HG02642 (cell line): Measurements from ENCODE around the gene PUDP.
"Not testable (repeated sequence)": the region's sequence is repeated elsewhere in the genome, so short reads cannot be mapped to it uniquely, and the experiment has no call there.

Experiments used
- ATAC-seq: cut with Tn5 transposase; IDR thresholded peaks from one replicate; pipeline ENCODE4 v1.9.1; 2021; ENCODE audit warnings: mild to moderate bottlenecking; ENCODE audit not compliant: unreplicated experiment, poor library complexity

The PUDP gene

DNA sequence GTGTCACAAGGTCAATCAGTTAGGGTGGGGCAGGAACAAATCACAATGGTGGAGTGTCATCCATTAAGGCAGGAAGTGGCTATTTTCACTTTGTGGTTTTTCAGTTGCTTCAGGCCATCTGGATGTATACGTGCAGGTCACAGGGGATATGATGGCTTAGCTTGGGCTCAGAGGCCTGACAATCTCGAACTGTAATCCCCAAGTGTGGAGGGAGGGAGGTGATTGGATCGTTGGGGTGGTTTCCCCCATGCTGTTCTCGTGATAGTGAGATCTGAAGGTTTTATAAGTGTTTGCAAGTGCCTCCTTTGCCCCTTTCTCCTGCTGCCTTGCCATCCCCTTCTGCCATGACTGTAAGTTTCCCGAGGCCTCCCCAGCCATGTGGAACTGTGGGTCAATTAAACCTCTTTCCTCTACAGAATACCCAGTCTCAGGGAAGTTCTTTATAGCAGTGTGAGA is 37.1 kb downstream of the PUDP start:
- ATAC-seq: peak; percentile 53

DNA sequence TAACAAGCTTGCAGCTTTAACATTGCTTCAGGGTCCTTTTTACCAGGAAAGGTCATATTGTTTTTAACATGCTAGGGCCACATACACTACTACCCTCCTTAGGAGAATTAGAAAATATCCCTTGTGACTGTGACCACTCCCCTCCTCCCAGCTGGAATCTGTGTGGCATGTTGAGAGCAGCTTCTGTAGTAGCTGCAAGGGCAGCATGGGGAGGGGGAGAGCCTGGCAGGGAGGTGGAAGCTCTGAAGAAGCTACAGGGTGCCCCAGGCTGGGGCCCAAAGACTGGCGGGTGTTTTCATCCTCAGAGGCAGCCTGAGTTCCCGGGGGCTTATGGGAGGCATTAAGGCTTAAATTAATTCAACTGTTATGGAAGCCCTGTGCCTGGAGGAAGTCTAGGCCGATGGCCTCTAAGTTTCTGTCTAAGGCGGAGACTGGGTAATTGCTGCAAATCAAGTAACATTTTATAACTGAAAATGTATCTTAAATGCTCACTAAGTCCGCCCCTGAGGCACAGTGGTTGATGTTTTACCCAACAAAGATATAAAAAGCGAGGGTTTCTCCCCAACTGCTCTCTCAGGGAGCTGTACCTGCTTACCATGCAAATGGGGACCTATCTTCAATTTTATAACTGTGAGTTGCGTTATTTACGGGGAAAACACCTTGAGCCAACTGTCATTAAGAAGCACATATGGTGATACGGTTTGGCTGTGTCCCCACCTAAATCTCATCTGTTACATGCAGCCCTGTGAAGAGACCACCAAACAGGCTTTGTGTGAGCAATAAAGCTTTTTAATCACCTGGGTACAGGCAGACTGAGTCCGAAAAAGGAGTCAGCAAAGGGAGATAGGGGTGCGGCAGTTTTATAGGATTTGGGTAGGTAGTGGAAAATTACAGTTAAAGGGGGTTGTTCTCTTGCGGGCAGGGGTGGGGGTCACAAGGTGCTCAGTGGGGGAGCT is 37.8 kb downstream of the PUDP start:
- ATAC-seq: peak; percentile 76

DNA sequence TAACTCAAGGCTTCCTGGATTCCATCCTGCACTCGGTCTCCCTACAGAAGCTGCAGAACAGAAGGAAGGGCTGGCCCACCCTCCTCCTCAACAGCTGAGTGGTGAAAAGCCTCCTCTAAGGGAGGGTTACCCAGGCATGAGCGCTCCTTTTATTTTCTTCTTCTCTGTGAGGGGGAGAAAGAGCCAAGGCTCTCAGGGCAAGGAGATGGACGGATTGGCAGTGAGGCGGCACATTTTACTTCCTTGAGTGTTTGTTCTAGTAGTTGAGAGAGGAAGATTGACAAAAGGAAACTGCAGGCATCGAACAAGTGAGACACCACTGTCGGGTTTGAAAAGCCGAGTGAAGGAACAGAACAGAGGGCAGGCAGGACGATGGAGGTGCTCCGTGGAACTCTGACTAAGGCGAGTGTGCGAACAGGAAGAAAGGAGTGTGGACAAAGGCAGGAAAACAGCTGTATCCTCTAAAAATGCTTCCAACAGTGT is 38.9 kb downstream of the PUDP start:
- ATAC-seq: no peak

DNA sequence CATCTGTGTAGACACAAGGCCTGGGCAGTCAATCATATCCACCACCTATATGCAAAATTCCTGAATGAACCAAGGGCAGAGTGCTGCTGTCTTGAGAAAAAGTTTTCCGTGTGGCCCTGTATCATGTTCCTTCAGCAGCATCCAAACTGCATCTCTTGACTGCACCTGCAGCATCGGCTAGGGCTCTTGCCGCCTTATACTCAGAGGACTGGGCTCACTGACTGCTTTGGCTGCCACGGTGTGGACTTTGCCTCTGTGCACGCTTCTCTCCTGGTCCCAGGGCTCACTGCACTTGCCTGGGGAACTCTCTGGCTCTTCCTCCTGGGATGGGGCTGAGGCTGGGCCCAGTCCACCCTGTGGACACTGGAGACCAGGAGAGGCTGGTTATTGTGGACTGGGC is 39.9 kb downstream of the PUDP start:
- ATAC-seq: no peak

DNA sequence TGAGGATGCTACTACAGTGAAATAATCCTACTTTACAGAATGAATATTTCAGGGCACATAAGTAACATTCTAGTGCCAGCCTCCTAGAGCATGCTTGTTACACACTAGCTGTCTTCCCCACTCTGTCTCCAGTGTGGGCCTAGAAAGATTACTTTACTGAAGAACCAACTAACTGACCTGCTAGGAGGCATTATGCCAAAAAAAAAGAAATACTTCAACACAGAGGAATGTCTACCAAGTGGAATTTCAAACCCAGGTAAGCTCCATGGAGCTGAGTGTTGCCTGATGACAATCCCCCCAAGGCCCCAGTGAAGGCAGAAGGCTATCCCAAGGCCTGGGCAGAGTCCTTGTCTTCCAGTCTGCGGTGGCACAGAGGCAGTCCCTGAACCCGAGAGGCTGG is 41.3 kb downstream of the PUDP start:
- ATAC-seq: no peak

DNA sequence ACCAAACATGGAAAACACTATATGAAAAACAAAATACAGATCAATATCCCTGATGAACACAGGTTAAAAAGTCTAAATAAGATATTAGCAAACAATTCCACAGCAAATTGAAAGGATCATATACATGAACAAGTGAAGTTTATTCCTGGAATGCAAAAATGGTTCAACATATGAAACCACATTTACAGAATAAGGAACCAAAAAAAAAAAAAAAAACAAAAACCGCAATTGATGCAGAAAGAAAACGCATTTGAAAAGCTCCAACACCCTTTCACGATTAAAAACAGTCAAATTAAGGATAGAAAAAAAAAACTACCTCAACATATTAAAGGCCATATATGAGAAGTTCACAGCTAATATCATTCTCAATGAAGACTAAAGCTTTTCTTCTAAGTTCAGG is 45.8 kb downstream of the PUDP start:
- no peak for ATAC-seq

DNA sequence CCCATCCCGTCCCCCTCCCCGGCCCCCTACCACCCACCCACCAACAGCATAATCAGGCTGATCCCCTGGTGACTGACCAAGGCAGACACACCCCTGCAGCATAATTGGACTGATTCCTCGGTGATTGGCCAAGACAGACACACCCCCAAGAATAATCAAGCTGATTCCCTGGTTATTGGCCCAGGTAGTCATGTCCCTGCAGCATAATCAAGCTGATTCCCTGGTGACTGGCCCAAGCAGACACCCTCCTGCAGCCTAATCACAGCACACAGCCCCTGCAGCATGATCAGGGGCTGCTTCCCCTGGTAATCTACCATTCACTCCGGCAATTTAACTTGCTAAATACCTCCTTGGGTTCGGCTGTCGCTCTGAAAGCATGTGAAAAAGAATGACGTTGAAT is 47.9 kb downstream of the PUDP start:
- ATAC-seq: no peak

DNA sequence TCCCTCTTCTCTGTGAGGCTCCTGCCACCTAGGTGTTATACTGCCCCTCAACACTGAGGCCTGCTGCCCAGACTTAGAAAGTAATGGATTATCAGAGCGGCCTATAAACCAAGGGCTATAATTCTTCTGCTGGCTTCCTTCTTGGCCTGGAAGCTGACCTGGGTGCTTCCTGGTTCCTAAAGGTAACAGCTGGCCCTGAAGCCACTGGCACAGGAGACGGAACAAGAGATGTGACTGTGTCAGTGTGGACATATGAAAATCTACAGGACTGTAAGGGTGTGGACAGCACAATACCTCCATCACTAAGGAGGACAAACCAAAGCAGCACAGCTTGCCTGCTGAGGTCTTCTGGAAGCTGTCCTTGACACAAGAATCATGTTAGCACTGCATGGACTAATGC is 52.3 kb downstream of the PUDP start:
- not testable (repeated sequence) for ATAC-seq

DNA sequence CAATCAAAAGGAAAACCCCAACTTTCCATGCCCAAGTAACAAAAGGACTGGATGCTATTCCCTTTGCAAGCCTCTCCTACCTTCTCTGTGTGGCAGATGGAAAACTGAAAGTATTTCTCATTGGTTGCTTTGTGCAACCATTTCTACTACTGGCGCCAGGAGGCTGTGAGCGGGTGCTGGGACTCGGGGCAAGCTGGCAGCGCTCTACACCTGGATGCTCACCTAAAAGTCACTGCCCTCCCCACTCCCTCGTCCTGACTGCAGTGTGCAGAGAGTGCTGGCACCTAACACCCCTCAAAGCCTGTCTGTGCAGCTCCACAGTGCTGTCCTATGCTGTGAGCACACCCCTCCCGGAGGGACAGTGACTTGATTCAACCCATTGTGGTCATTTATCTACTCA is 54.6 kb downstream of the PUDP start:
- ATAC-seq: no peak

DNA sequence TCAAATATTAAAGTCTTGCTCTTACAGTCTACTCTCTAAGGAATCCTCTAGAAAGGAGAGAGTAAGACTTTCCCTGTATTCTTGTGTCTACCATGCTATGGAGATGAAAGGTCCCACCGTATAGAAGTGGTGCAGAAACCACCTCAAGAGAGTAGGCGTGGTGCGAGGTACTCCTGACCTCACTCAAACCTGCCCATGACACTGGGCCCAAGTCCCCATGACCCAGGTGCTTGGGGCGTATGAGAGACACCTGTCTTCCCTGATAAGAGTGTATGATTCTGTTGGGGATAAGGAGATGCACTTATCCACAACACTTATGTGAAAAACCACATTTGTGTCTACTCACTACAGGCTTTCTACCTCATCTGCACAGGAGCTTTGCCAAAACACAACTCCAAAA is 55.4 kb downstream of the PUDP start:
- ATAC-seq: no peak

DNA sequence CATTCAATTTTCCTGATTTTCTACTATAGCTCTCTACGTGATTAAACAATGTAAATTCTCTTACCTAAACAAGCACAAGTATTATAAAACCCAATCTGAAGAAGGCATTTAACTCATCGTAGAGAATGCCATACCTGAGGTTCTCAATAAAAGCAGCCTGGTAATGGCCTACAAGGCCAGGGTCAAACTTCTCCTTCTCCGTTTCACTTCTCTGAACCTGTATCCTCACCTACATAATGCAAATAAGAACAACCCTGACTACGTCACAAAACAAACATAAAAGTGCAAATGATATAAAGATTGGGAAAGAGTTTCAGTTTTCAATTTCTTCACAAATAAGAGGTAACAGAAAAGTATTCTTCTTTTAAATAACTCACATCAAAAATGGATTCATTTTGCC is 56.0 kb downstream of the PUDP start:
- no peak for ATAC-seq

DNA sequence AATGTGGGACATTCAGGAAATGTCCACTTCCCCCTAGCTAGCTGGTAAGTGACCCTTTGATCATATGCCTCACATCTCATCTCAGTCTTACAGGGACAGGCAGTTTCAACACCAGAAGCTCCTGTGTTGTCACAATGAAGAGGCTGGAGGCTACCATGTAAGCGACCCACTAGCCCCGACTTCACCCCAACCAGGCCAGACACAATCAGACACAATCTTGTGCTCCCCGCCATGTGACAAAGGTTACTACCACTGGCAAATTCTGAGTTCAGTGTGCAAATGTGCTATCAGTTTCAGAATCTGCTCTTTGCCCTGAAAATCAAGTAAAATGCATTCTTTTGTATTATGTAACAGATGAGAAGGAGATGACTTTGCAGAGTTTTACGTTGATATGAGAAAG is 57.3 kb downstream of the PUDP start:
- no peak for ATAC-seq

DNA sequence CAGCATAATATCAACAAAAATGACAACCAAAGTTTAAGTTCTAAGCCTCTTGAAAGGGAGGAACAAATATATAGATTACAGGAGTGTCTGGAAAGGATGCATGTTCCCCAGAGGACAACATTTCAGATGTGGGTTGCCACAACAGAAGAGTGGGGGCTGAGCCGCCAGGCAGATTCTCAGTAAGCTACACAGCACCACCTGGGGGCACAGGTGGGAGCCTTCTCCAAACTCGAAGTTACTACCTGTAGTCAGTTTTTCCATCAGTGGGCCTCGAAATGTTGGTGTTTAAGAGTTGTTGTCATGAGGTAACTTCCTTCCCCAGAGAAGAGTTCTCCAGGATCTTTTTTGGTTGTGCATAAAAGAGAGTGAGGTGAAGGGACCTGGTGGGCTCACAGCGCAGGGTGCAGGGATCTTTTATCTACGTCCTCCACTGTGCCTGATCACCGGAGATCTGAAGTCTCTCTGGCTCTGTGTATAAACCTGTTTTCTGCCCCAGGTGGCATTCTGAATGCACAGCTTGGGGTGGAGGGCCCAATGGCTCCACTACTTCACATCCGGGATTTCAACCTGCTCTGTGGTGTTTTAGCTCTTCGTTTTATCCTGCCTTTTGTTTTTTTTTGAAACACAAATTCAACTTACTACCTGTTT is 58.9 kb downstream of the PUDP start:
- peak; percentile 57 for ATAC-seq

DNA sequence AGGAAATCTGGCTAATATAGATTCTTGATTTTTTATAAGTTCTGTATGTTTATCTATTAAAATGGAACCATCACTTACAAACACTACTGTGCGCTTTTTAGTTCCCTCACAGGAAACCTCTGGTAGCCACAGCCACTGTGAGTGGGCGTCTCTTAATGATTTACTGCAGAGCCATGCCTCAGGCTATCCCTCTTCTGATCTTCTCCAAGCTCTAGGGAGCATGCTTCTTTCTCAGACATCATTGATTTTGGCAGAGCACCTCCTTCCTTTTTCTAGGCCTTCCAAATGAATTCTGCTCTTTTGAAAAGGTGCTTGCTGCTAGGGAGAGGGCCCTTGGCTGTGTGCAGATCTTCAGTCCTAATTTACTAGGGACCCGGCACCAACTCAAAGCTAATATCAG is 61.6 kb downstream of the PUDP start:
- no peak for ATAC-seq

DNA sequence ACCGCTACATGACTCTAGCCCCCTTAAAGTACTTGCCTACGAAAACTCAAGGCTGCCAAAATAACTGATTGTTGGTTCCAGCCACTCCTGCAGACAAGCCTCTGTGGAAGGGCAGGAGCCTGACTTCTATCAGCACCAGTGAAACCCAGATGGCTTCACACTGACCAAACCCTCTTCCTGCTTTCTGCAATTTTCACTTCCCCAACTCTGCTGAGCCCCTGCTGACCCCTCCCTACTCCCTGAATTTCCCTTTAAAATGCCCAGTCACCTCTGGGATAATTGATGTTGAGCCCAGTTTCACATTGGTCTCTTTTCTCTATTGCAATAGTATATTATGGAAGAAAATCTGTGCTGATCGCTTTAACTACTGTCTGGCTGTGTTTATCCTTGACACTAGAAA is 62.1 kb downstream of the PUDP start:
- ATAC-seq: no peak

DNA sequence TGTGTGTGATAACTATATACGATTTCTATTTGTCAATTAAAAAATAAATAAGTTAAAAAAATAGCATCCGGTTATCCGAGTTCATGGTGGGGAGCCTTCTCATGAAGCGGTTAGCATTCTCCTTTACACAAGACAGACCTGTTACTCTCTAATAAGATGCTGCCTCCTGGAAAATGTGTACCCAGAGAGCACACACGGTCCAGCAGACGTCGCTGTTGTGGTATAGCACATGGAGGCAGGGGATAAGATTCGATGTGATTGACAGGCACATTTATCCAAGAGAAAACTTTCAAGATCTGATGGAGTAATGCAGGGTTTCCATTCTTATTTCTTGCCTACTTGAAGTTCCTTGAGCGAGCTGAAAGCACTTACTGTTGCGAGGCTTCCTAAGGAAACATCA is 63.1 kb downstream of the PUDP start:
- ATAC-seq: no peak

DNA sequence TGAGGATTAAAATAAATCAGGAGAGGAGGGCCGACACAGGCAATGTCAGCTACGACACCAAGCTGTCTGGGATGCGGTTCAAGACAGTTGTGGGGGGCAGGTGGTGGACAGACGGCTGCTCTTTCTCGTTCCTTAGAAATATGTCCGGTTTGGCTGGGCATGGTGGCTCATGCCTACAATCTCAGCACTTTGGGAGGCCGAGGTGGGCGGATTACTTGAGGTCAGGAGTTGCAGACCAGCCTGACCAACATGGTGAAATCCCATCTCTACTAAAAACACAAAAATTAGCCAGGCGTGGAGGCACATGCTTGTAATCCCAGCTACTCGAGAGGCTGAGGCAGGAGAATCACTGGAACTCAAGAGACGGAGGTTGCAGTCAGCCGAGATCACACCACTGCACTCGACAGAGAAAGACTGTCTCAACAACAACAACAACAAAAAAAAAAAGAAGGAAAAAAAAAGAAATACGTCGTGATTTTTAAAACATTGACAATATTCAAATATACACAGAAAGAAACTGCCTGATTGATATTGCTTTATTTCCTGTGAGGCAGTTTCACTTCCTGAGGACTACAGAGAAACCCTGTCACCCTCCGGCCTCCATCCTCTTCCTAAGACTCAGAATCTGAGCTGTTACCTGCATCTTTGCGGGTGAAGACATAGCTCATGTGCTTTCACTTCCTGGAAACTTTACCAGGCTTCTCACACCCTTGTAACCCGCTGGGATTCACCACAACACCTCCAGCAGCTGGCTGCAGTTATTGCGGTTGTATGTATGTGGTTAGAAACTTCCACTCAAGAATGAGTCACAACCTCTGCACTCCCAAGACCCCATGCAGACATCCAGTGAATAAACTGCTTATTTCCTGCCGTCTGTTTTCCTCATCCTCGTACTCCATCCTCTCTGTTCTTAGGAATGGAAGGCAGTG is 64.2 kb downstream of the PUDP start:
- ATAC-seq: peak; percentile 85

DNA sequence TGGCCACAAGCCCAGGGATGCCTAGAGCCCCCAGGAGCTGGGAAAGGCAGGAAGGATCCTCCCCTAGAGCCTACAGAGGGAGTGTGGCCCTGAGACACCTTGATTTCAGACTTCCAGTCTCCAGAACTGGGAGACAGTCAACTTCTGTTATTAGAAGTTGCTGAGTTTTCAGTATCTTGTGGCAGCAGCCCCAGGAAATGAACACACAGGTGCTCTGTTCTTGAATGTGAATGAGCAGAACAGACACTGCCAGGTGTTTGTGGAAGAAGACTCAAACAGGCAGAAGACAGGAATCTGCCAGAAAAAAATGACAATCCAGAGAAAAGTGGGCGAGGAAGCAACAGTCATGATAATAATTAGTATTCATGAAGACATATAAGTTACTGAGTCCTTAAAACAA is 64.9 kb downstream of the PUDP start:
- no peak for ATAC-seq

DNA sequence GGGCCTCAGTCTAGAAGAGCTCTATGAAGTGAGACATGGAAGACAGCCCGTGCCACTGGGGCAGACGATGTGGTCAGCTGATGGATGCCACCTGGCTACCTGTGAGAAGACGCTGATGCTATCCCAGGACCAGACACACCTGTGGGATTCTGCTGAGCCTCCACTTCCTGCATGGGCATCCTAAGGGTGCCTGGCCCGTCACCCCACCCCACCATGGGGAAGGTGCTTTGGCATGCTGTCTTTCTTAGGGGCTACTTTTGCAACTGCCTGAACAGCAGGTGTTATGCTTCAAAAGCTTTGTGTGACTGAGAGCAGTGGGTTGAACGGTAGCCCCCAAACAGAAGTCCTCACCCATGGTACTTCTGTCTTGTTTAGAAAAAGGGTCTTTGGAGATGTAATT is 65.4 kb downstream of the PUDP start:
- ATAC-seq: no peak
